ENCODE data around the gene G6PC3. TPM values are rescaled to one million over a fixed set of nuclear protein-coding genes. Genes with fewer than 3 reads are reported as not detected.

The G6PC3 gene
- total RNA-seq, 1 donor from 2014 or later: 20.2 TPM

- intact Hi-C loops (cut with micrococcal nuclease): no loop called here
Observed at GRCh38 chr17:44059101-44059892, 11.2 kb upstream of the G6PC3 start.

DNA sequence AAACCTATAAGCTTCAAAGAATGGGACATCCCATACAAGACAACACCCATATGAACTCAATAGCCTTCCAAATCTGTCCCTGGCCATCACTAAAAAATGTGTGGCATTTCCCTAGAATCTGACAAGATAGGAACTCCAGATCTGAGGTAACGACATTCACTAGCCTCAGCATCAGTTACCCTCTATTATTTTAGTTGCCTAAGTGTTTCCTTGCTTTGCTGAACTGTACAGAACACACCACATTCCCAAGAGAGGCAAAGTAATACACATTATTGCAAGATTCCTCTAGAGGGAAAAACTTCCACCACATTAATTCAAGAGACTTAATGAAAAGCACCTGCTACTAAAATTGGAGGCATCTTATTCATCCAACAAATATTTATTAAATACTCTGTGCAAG, 9.1 kb upstream of the G6PC3 start:
- intact Hi-C loops (cut with micrococcal nuclease): no loop called here

DNA sequence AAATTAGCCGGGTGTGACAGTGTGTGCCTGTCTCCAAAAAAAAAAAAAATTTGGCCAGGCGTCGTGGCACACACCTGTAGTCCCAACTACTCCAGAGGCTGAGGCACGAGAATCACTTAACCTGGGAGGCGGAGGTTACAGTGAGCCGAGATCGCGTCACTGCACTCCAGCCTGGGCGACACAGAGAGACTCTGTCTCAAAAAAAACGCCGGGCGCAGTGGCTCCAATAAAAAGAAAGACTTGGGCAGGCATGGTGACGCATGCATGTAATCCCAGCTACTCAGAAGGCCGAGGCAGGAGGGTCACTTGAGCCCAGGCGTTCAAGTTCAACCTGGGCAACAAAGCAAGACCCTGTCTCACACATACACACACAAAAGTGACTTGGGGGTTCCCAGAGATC, 7.7 kb upstream of the G6PC3 start:
- intact Hi-C loops (cut with micrococcal nuclease): no loop called here

- intact Hi-C loops (cut with micrococcal nuclease): no loop called here
Observed at GRCh38 chr17:44063704-44064639, 6.6 kb upstream of the G6PC3 start.

GRCh38 chr17:44065668-44066203, 4.8 kb upstream of the G6PC3 start:
- intact Hi-C loops (cut with micrococcal nuclease): loop anchor here (1.0 to 5.0 kb wide), 5 partner anchors 50 to 262 kb away; partner anchors contain the start of genes HROB and TMUB2

DNA sequence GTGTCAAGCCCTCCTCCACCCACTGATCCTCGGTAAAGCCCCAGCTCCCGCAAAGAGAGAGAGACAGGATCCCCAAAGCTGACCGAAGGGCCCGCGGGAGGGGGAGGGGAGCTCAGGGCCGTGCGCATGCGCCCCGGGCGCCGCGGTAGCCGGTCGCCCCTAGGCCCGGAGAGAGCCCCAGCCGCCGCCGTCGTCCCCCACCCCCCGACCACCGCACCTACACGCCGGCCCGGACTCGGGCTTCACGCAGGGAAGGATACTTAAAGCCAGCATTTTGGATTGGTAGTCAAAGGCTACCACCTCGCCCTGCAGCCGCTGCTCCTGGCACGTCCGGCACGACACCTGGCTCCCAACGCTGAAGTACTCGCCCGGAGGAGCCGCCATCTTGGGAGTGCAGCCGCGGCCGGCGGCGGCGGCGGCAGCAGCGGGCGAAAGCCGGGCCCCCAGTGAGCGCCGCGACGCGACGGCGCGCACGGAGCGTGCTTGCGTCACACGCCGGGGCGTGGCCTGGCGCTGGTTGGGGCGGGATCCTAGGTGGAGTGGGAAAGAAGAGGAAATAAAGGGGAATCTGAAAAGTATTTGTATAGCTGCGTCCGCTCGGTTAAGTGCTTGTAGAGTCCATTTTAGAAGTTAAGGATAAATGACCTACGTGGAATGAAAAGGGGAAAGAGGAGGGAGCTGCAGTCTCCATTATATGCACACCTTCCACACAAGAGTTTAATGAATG, 4.2 kb upstream of the G6PC3 start, which contains the start of gene LSM12:
LSM12 (minus strand) TSS at position 468 of the 727 bp plus-strand sequence; CDS start at position 384, 84 bp downstream.
- intact Hi-C loops (cut with micrococcal nuclease): loop anchor here (1.0 to 5.0 kb wide), 5 partner anchors 51 to 261 kb away; partner anchors contain the start of genes HROB and TMUB2

DNA sequence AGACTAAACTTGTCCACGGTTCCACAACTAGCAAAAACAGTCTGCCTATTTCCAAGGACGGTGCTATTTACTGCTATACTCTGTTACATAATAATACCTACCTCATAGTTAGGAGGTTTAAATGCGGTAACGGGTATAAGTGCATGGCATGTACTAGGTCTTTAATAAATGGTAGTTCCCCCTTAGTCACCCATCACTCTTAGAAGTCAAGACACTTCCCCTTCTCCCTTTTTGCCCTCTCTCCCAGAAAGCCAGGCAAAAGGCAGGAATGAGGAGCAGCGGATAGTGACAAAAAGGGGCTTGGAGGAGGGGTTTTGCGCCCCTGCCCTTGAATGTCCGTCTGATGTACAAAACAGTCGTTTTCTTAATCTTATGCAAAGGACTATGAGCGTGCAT, 3.0 kb upstream of the G6PC3 start:
- intact Hi-C loops (cut with micrococcal nuclease): loop anchor here (5.0 kb wide), 1 partner anchor 260 kb away; no protein-coding TSS in a partner anchor

DNA sequence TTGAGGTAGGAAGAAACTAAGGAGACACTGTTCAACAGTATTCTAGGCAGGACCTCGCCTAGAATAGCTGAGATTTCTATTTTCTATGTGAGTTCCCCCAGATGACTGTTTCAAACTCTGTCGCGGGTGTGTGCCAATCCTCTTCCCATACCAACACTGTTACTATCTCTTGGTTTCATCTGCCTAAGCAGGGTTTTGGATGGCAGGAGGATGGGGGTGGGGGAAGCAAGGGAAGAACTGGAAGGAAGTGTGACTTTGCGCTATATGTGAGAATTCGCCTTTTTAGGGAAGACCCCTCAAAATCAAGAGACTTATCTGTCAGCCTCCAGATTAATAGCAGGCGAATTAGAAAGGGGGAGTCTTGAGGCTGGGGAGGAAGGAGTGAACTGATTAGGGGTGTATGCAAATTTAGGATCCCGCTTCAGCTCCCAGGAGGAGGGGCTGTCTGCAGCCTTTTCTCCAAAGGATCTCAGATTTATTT, 521 bp upstream of the G6PC3 start:
- intact Hi-C loops (cut with micrococcal nuclease): loop anchor here (1.0 to 5.0 kb wide), 7 partner anchors 53 to 898 kb away; partner anchors contain the start of genes HDAC5, HROB, NBR1 and TMUB2

DNA sequence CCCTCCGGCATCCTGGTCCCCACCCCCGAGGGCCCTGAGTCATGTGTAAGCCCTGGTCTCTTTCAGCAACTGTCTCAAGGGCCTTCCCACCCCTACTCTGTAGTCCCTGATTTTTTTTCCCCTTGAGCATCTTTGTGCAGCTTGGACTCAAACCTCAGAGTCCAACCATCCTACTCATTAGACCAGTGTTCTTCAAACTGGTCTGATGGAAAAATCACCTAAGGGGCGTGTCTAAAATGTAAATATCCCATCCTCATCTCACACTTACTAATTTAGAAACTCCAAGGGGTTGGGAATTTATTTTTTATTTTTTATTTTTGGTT, 624 bp downstream of the G6PC3 start:
- intact Hi-C loops (cut with micrococcal nuclease): loop anchor here (2.0 to 5.0 kb wide), 3 partner anchors 64 to 899 kb away; partner anchors contain the start of gene NBR1

DNA sequence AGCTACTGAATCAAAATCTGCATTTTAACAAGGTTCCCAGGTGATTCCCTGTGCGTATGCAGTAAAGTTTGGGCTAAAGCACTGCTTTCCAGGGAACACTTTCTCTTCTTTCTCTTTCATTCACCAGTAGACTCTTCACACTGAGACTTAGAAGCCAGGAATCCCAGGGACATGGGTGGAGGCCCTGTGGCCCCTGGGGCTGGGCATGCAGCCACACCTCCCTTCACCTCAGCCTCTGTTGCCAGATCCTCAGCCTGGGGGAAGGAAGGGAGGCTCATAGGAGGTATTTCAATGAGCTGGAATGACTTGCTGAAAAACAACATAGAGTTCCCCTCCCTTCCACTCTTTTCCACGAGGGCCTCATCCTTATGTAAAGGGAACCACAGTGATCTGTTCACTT, 1.2 kb downstream of the G6PC3 start:
- intact Hi-C loops (cut with micrococcal nuclease): loop anchor here (2.0 to 5.0 kb wide), 3 partner anchors 65 to 899 kb away; partner anchors contain the start of gene NBR1

DNA sequence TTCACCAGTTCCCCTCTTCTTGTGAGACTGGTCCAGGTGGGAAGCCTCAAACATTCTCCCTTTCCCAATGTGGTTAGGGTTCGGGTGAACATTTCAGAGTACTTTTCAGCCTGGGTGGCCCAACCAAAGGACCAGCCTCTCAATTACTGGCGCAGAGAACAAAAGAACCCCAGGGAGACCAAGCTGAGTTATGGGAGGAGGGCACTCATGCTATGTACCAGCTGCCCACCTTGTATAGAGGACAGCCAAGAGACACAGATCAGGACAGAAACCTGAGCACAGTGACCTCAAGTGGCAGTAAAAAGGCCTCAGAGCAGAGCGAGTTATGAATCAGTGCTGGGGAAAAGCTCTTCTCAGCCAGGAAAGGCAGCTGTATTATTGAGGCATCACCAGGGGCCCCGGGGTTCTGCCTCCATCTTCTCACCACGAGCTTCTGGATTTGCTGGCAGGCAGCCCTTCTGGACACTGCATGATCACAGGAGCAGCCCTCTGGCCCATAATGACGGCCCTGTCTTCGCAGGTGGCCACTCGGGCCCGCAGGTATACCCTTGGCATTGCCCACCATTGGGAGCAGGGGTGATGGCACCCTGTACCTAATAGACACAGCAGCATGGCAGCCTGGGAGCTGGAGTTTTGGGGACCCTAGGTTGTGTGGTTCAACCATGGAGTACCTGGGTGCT, 3.8 kb downstream of the G6PC3 start:
- intact Hi-C loops (cut with micrococcal nuclease): loop anchor here (5.0 kb wide), 1 partner anchor 902 kb away; the partner anchor contains the start of gene NBR1

GRCh38 chr17:44074911-44075285, 4.4 kb downstream of the G6PC3 start:
- intact Hi-C loops (cut with micrococcal nuclease): loop anchor here (5.0 kb wide), 1 partner anchor 903 kb away; the partner anchor contains the start of gene NBR1

GRCh38 chr17:44075598-44076293, 5.2 kb downstream of the G6PC3 start:
- intact Hi-C loops (cut with micrococcal nuclease): no loop called here

GRCh38 chr17:44076716-44077594, 6.4 kb downstream of the G6PC3 start:
- intact Hi-C loops (cut with micrococcal nuclease): no loop called here

- intact Hi-C loops (cut with micrococcal nuclease): no loop called here
Observed at GRCh38 chr17:44077595-44077909, 7.0 kb downstream of the G6PC3 start.

- intact Hi-C loops (cut with micrococcal nuclease): no loop called here
Observed at GRCh38 chr17:44078412-44078811, 7.9 kb downstream of the G6PC3 start.

GRCh38 chr17:44079877-44080821, 9.6 kb downstream of the G6PC3 start:
- intact Hi-C loops (cut with micrococcal nuclease): no loop called here
